ENCODE results near the gene COL3A1. TPM values are rescaled to one million over a fixed set of nuclear protein-coding genes. Genes with fewer than 3 reads are reported as not detected.

Gene COL3A1
- total and polyA plus RNA-seq, 2 of the 8 experiments (the other 6 are each of a cell fraction or from before 2014, with no cell fraction given), result 0.07 to 0.11 TPM

DNA sequence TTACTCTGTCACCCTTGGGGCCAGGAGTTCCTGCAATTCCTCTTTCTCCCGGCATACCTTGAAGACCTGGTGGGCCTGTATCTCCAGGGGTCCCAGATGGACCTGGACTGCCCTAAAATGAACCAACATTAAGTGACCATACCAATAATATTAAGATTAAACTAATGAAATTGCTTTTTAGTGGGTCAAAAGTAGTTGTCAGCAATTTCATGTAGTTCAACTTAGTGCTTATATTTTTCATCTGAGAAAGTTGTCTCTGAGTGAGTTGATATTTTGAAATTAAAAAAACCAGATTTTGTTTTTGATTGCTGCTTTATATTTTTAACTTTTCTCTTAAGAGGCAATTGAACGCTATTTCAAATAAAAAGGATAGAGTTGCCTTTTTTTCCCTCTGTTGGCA, 83.1 kb downstream of the COL3A1 start (continued):
- TF ChIP-seq, protein P1, sequence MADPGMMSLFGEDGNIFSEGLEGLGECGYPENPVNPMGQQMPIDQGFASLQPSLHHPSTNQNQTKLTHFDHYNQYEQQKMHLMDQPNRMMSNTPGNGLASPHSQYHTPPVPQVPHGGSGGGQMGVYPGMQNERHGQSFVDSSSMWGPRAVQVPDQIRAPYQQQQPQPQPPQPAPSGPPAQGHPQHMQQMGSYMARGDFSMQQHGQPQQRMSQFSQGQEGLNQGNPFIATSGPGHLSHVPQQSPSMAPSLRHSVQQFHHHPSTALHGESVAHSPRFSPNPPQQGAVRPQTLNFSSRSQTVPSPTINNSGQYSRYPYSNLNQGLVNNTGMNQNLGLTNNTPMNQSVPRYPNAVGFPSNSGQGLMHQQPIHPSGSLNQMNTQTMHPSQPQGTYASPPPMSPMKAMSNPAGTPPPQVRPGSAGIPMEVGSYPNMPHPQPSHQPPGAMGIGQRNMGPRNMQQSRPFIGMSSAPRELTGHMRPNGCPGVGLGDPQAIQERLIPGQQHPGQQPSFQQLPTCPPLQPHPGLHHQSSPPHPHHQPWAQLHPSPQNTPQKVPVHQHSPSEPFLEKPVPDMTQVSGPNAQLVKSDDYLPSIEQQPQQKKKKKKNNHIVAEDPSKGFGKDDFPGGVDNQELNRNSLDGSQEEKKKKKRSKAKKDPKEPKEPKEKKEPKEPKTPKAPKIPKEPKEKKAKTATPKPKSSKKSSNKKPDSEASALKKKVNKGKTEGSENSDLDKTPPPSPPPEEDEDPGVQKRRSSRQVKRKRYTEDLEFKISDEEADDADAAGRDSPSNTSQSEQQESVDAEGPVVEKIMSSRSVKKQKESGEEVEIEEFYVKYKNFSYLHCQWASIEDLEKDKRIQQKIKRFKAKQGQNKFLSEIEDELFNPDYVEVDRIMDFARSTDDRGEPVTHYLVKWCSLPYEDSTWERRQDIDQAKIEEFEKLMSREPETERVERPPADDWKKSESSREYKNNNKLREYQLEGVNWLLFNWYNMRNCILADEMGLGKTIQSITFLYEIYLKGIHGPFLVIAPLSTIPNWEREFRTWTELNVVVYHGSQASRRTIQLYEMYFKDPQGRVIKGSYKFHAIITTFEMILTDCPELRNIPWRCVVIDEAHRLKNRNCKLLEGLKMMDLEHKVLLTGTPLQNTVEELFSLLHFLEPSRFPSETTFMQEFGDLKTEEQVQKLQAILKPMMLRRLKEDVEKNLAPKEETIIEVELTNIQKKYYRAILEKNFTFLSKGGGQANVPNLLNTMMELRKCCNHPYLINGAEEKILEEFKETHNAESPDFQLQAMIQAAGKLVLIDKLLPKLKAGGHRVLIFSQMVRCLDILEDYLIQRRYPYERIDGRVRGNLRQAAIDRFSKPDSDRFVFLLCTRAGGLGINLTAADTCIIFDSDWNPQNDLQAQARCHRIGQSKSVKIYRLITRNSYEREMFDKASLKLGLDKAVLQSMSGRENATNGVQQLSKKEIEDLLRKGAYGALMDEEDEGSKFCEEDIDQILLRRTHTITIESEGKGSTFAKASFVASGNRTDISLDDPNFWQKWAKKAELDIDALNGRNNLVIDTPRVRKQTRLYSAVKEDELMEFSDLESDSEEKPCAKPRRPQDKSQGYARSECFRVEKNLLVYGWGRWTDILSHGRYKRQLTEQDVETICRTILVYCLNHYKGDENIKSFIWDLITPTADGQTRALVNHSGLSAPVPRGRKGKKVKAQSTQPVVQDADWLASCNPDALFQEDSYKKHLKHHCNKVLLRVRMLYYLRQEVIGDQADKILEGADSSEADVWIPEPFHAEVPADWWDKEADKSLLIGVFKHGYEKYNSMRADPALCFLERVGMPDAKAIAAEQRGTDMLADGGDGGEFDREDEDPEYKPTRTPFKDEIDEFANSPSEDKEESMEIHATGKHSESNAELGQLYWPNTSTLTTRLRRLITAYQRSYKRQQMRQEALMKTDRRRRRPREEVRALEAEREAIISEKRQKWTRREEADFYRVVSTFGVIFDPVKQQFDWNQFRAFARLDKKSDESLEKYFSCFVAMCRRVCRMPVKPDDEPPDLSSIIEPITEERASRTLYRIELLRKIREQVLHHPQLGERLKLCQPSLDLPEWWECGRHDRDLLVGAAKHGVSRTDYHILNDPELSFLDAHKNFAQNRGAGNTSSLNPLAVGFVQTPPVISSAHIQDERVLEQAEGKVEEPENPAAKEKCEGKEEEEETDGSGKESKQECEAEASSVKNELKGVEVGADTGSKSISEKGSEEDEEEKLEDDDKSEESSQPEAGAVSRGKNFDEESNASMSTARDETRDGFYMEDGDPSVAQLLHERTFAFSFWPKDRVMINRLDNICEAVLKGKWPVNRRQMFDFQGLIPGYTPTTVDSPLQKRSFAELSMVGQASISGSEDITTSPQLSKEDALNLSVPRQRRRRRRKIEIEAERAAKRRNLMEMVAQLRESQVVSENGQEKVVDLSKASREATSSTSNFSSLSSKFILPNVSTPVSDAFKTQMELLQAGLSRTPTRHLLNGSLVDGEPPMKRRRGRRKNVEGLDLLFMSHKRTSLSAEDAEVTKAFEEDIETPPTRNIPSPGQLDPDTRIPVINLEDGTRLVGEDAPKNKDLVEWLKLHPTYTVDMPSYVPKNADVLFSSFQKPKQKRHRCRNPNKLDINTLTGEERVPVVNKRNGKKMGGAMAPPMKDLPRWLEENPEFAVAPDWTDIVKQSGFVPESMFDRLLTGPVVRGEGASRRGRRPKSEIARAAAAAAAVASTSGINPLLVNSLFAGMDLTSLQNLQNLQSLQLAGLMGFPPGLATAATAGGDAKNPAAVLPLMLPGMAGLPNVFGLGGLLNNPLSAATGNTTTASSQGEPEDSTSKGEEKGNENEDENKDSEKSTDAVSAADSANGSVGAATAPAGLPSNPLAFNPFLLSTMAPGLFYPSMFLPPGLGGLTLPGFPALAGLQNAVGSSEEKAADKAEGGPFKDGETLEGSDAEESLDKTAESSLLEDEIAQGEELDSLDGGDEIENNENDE (IDR thresholded peaks at IDR 0.05; ENCODE audit: insufficient replicate concordance, low read length), result no peak
- TF ChIP-seq RFX5 (IDR thresholded peaks at IDR 0.05; ENCODE audit: borderline replicate concordance, low read depth, low read length), result no peak
- no peak for TF ChIP-seq TEAD4 (IDR thresholded peaks at IDR 0.05; ENCODE audit: low read depth, low read length)
- no peak for TF ChIP-seq ASH2L (IDR thresholded peaks at IDR 0.05; ENCODE audit: low read length)
- no peak for TF ChIP-seq ZNF274 (IDR thresholded peaks at IDR 0.05; ENCODE audit: borderline replicate concordance, extremely low read depth, low read length)
- TF ChIP-seq CBX8 (IDR thresholded peaks at IDR 0.05; ENCODE audit: borderline replicate concordance, low read depth, low read length), result no peak
- no peak for TF ChIP-seq SIRT6 (IDR thresholded peaks at IDR 0.05; ENCODE audit: low read length)
- TF ChIP-seq BRCA1 (IDR thresholded peaks at IDR 0.05; ENCODE audit: low read depth, low read length), result no peak
- TF ChIP-seq, protein P2, sequence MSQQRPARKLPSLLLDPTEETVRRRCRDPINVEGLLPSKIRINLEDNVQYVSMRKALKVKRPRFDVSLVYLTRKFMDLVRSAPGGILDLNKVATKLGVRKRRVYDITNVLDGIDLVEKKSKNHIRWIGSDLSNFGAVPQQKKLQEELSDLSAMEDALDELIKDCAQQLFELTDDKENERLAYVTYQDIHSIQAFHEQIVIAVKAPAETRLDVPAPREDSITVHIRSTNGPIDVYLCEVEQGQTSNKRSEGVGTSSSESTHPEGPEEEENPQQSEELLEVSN (IDR thresholded peaks at IDR 0.05), result no peak

All from H1 (cell line).